Smooth muscle cell of the brain vasculature (primary cell): ENCODE results near the gene TAX1BP3.

Experiments
- DNase-seq: peaks from one replicate; pipeline ENCODE4 v3.0.0-alpha.2; 2012; ENCODE audit warnings: low read depth, low spot score

Gene TAX1BP3

DNA sequence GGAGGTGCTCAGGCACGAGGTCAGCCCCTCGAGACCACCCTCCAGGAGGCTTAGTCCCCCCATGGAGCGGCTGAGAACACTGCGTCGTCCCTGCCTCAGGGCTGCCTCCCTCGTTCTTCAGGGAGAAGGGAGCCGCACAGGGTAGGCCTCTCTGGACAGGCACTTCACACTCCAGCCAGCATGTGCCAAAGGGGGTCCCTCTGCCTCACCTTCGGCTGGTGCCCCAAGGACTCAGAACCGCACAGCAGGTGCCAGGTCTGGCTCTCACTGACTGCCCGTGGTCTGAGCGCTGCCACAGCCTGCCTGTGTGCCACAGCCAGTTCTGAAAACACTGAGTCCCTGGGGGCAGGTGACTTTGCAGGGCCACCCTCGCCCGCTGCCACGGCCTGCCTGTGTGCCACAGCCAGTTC, 20.5 kb upstream of the TAX1BP3 start:
- no peak for DNase-seq

DNA sequence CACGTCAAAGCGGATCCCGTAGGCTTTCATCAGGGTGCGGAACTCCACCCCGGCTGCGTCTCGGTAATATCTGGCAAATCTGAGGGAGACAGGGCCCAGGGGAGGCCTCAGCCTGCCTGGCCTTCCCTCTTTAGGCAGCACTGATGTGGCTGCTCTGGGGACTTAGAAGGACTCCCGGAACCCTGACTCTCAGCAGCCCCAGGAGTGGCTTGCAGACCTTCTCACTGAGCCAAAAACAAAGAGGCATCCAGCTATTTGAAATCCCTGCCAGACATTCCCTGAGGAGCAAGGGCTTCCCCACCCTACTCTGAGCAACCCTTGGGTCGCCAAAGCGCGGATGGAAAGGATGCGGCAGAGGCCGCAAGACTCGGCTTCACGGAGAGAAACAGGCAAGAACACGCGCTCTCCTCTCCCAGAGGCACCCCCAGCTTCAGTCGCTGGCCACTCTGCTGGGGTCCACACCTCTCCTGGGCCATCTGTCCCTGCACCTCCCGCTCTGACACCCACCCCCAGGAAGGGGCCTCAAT, 19.7 kb upstream of the TAX1BP3 start:
- no peak for DNase-seq

DNA sequence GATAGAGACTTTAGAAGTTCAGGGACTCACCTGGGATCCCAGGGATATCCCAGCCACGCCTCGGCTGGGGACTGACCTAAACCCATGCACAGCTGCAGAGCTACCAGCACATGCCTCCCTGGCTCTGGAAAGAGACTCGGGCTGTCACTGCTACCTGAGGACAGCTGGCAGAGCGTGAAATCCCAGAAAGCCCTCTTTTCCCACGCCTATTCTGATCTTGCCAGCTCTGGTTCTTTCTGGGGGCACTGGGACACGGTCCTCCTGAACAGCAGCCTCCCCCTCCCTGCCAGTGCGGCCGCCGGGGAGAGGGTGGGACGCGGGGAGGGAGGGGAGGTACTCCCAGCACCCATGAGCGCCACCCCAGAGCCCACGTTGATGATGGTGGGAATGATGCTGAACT, 16.8 kb upstream of the TAX1BP3 start:
- DNase-seq, result no peak

DNA sequence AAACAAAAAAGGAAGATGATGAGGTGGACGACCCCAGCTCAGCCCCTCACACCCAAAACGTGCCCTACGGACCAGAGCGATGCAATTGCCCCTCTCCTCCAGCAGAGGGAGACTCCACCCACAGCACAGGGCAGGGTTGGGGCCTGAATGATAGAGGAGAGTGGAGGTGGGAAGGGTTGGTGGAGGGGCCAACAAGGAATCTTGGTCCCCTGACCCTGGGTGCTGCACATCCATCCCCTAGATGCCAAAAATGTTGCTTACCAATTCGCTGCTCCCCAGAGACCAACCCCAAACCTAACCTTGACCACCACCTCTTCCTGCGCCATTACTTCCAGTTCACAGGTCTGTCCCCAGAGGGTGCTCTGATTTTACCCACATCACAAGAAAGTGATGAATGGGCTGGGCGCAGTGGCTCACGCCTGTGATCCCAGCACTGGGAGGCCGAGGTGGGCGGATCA, 14.7 kb upstream of the TAX1BP3 start:
- DNase-seq, result no peak

GRCh38 chr17:3682033-3682432, 13.7 kb upstream of the TAX1BP3 start:
- DNase-seq, result no peak

DNA sequence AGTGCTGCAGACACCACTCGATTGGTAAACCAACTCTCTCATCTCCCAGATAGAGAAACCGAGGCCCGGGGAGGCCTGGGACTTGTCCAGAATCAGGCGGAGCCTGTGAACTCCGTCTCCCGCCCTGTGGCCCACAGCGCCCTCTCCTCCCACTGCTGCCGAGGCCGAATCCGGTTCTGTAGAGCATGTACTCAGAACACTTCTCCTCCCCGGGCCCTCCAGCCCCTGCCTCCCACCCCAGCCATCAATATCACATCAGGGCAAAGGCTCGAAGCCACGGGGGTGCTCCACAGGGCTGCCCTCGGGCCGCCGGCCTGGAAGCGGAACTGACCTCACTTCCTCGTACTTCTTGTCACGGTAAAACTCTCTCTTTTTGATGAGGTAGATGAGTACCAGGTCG, 13.2 kb upstream of the TAX1BP3 start:
- DNase-seq, result no peak

DNA sequence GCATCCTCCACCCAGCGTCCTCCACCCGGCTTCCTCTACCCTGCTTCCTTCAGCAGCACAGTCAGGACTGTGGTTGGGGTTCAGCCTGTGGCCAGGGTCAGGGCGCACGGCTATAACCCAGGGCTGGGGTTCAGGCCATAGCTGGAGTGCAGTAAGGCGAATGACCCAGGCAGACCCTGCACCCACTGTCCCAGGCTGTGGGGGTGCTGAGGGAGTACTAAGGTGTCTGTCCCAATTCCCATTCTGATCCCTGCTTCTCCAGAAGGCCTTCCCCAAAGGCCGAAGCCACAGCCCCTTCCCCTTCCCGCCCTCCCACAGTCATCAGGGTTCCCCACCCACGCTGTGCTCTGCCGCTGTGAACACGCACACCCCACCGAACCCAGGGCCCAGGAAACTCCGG, 12.7 kb upstream of the TAX1BP3 start:
- no peak for DNase-seq

DNA sequence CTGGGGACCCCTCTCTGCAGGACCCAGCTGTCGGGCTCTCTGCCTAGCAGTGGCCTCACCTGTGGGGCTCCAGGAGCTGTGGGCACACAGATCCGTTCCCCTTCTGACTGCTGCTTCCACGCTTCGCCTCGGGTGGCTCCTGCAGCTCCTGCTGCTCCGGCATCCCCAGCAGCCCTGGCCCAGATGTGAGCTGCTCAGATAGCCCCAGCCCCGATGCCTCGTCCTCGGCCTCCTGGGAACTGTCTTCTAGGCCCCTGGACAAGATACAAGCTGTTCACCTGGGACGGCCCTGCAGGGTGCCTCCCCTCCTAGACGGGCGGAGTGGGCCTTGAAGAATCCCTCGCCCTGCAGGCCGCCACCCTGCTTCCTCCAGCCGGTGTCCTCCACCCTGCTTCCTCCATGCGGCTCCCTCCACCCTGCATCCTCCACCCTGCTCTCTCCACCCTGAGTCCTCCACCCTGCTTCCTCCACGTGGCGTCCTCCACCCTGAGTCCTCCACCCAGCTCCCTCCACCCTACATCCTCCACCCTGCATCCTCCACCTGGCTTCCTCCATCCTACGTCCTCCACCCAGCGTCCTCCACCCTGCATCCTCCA, 11.3 kb upstream of the TAX1BP3 start:
- no peak for DNase-seq

GRCh38 chr17:3678821-3679530, 10.6 kb upstream of the TAX1BP3 start:
- no peak for DNase-seq

- DNase-seq, result no peak
These were observed 9.9 kb upstream of the TAX1BP3 start for GRCh38 chr17:3678095-3678820.

DNA sequence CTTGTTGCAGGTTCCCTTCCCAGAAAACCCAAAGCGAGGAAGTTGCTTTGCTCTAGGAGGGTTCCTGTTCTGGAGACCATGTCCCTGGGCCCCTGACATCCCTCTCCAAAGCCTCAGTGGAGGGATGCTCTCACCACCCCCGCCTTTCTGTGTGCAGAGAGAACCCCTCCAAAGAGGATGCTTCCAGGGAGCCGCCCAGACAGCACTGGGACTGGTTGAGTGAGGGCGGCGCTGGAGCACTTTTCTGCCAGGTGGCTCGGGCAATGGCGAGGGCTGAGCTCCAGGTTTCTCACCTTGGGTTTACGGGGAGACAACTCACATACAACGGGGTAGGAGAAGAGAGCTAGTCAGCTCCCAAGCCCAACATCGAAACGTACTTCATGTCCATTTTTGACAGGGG, 7.5 kb upstream of the TAX1BP3 start:
- no peak for DNase-seq

DNA sequence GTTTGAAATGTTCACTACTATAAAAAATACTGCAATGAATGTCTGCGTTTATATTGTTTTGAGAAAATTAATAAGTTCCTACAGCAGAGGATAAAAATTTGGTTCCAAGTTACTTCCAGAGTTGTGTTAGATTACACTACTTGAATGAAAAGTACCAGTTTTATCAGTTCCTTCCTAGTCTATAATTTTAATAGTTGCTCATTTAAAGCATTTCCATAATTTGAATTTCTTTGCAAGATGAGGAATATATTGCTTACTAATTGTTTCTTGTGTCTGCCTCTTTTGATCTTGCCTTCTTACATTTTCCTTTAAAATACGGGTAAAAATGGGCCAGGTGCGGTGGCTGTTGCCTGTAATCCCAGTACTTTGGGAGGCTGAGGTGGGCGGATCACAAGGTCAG, 4.2 kb upstream of the TAX1BP3 start:
- no peak for DNase-seq

DNA sequence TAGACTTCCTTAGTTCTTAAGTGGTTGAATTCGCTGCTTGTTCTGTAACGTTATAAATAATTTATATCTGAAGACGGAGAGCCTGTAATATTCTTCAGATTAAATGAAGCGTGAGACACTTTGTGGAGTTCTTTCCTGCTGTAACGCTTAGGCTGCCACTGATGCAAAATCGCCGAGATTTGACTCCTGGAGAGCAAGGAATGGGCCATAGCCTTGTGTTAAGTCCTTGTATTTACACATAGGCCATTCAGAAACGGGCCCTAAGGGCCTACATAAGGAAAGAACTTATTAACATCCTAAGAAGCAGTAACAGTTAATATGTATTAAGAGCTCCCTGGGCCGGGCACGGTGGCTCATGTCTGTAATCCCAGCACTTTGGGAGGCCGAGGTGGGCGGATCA, 1.2 kb upstream of the TAX1BP3 start:
- DNase-seq, result no peak

- no peak for DNase-seq
These were observed 638 bp upstream of the TAX1BP3 start for GRCh38 chr17:3669085-3669347.

GRCh38 chr17:3667366-3668278, 756 bp downstream of the TAX1BP3 start:
- peak; percentile 69 for DNase-seq

DNA sequence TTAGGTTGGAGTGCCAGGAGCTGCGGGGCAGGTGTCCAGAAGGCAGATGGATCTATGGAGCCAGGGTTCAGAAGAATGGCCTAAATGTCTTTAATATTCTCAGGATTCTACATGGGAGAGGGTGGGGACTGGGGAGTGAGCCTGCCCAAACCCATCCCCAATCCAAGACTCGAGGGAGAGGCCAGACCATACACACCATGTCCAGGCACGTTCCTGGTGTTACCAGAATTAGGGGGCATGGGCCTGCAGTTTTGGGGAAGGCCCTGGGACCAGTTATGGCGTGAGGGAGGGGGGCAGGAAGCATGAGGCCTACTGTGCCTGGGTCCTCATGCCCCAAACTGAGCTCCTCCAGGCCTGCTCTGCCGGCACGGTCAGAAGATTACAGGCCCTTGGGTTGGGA, 1.9 kb downstream of the TAX1BP3 start:
- DNase-seq, result no peak

- no peak for DNase-seq
These were observed 2.5 kb downstream of the TAX1BP3 start for GRCh38 chr17:3665834-3666233.

GRCh38 chr17:3663102-3664011, 5.0 kb downstream of the TAX1BP3 start:
- DNase-seq, result no peak

DNA sequence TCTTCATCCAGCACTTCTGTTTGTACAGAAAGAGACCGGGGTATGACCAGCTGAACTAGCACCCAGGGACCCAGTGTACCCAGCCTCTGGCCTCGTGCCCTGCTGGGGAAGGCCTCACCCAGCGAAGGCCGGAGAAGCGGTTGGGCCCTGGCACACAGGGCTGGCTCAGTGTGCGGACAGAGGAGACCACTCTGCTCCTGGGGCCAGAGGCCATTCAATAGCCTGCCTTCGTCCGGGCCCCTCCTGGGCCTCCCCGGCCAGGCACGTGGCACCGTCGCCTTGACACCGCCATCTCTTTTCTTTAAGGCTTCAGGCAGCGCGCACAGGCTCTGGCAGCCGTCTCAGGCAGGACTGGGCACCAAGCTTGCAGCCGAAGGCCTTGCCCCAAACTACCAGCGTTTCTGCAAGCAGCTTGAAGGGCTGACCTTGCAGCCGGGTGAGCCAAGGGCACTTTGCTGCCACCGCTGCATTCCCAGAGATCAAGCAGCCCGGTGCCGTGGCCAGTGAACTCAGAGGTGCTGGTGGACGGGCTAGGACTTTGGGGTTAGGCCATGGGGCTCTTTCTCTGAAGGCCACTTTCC, 8.0 kb downstream of the TAX1BP3 start:
- no peak for DNase-seq

GRCh38 chr17:3659541-3660111, 8.8 kb downstream of the TAX1BP3 start:
- peak; percentile 54 for DNase-seq
